BLaER1 (cell line): Measurements from ENCODE around the gene MORF4L1.

Experiments
- H3K27ac ChIP-seq: shearing (Covaris generic); formaldehyde crosslinking; 2 replicates; pipeline ENCODE4 v1.8.1; 2022
- H3K27me3 ChIP-seq: shearing (Covaris generic); formaldehyde crosslinking; 2 replicates; pipeline ENCODE4 v1.8.1; 2022
- H3K36me3 ChIP-seq: shearing (Covaris generic); formaldehyde crosslinking; 2 replicates; pipeline ENCODE4 v1.8.1; 2022
- H3K4me1 ChIP-seq: shearing (Covaris generic); formaldehyde crosslinking; 2 replicates; pipeline ENCODE4 v1.8.1; 2022
- H3K4me2 ChIP-seq: shearing (Covaris generic); formaldehyde crosslinking; 2 replicates; pipeline ENCODE4 v1.8.1; 2022
- H3K4me3 ChIP-seq: shearing (Covaris generic); formaldehyde crosslinking; 2 replicates; pipeline ENCODE4 v1.8.1; 2022
- H3K9ac ChIP-seq: shearing (Covaris generic); formaldehyde crosslinking; 2 replicates; pipeline ENCODE4 v1.8.1; 2022
- H3K9me3 ChIP-seq: shearing (Covaris generic); formaldehyde crosslinking; 2 replicates; pipeline ENCODE4 v1.8.1; 2022
- H4K20me1 ChIP-seq: shearing (Covaris generic); formaldehyde crosslinking; 2 replicates; pipeline ENCODE4 v1.8.1; 2022
- Cebpa-rat ChIP-seq: shearing (Covaris generic); IDR thresholded peaks from 2 replicates; pipeline ENCODE4 v1.8.1; 2022

Gene MORF4L1

DNA sequence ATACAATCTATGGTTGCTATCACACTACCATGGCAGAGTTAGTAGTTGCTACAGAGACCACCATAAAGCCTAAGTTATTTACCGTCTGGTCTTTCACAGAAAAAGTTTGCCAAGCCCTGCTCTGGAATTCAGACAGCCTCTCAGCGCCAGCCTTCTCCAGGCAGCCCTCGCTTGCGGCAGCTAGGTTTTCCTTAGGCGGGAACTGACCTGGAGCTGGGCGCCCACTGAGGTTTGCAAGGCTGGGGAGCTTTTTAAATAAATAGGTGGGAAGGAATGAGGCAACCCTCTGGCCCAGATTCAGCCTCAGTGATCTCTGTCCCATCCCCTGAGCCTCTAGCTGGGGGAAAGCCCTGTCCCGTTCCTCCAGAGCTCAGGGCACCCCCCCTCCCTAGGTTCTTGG is 71.0 kb downstream of the MORF4L1 start:
- H4K20me1 ChIP-seq, result no peaks in the 10 kb centered on the region
- no peak overlapping the region for H3K27ac ChIP-seq
- peak overlapping the region; percentile 80 for H3K9ac ChIP-seq
- TF ChIP-seq Cebpa-rat, result no peak
- peaks cover 55% of the 10 kb centered on the region for H3K4me1 ChIP-seq
- H3K9me3 ChIP-seq, result no peaks in the 10 kb centered on the region
- peak overlapping the region; percentile 72 for H3K4me3 ChIP-seq
- no peaks in the 10 kb centered on the region for H3K27me3 ChIP-seq
- H3K4me2 ChIP-seq, result peak overlapping the region; percentile 93
- H3K36me3 ChIP-seq, result no peaks in the 10 kb centered on the region

DNA sequence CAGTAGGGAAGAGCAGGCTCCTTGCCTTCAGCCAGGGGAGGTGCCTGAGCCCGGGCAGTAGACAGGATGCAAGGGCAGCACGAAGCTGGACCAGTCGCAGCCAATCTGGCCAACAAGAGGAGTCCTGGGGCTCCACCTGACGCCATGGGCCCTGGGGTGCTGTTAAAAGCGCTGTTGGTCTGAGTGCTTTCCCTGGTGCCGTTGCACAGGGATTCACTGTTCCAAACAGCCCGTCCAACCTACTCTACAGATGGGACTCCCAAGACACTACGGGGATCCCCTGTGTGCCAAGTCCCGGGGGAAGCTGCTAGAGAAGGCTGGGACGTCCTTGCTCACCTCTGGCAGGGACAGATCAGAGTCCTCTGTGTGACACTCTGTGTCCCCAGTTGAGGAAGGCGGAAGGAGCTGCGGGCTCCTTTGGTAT is 71.5 kb downstream of the MORF4L1 start:
- Histone ChIP-seq H3K36me3 (no peaks in the 10 kb centered on the region), H4K20me1 (no peaks in the 10 kb centered on the region), H3K4me2 (peak overlapping the region; percentile 93), H3K27ac (peak overlapping the region; percentile 76), H3K27me3 (no peaks in the 10 kb centered on the region), H3K9me3 (no peaks in the 10 kb centered on the region), H3K4me1 (peaks cover 51% of the 10 kb centered on the region), H3K9ac (peak overlapping the region; percentile 80), H3K4me3 (peak overlapping the region; percentile 72)
- no peak for TF ChIP-seq Cebpa-rat

DNA sequence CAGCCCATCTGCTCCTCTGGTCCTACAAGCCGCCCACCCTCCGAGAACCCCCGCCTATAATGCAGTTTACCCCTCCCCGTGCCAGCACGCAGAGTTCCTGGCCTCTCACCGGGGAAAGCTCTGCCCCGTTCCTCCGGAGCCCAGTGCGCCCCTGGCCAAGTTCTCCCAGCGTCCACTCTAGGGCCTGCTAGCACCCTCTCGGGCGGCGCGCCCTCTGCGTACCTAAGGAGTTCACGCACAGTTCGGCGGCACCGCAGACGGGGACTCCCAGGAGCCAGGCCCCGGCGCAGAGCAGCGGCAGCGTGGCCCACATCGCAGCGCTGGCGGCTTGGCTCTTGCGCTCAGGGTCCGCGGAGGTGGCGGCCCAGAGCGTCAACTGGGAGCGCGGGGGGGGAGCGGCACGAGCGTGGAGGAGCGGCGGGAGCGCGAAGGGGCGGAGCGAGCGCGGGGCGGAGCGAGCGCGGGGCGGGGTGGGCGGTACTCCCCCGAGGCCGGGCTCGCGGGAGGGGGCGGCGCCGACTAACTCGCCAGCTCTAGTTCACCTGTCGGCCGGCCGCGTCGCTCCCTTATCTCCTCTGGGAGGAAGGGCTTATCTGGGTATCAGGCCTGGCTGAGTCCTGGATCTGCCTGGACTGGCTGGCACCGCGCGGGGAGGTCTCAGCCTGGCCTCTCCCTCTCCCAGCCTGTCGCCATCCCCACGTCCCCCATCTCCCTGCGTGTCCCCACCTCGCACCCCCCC is 72.1 kb downstream of the MORF4L1 start, which contains the start of gene CTSH:
CTSH (minus strand) TSS at position 378 of the 739 bp plus-strand sequence; CDS start at position 313, 65 bp downstream.
- Histone ChIP-seq H3K9me3 (no peaks in the 10 kb centered on the region), H3K36me3 (no peaks in the 10 kb centered on the region), H3K4me2 (peak within 1 kb of the TSS; percentile 93), H4K20me1 (no peaks in the 10 kb centered on the region), H3K4me1 (peaks cover 45% of the 10 kb centered on the region), H3K27me3 (no peaks in the 10 kb centered on the region), H3K4me3 (peak within 1 kb of the TSS; percentile 72), H3K9ac (peak within 1 kb of the TSS; percentile 80), H3K27ac (peak within 1 kb of the TSS; percentile 76)
- no peak for TF ChIP-seq Cebpa-rat

DNA sequence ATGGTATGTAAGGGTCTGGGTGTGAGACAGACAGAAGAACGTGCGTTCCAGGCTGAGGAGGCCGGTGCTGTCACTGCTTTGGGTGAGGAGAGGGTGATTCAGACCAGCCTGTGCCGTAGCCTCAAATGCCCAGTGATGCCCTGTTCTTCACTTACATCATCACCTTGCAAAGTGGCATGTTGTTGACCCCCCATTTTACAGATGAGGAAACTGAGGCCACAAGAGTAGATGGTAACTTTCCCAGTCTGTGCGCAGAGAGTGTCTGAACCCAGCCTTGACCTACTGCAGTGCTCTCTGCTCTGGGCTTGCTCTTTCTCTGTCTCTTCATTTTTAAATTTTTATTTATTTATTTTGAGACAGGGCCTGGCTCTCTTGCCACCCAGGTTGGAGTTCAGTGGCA is 73.8 kb downstream of the MORF4L1 start:
- Histone ChIP-seq H4K20me1 (no peaks in the 10 kb centered on the region), H3K9ac (no peak overlapping the region), H3K27ac (no peak overlapping the region), H3K4me1 (peaks cover 52% of the 10 kb centered on the region), H3K9me3 (no peaks in the 10 kb centered on the region), H3K4me3 (no peak overlapping the region), H3K36me3 (no peaks in the 10 kb centered on the region), H3K4me2 (peak overlapping the region; percentile 14; the same call in 1 of the 2 replicates), H3K27me3 (no peaks in the 10 kb centered on the region)
- no peak for TF ChIP-seq Cebpa-rat

DNA sequence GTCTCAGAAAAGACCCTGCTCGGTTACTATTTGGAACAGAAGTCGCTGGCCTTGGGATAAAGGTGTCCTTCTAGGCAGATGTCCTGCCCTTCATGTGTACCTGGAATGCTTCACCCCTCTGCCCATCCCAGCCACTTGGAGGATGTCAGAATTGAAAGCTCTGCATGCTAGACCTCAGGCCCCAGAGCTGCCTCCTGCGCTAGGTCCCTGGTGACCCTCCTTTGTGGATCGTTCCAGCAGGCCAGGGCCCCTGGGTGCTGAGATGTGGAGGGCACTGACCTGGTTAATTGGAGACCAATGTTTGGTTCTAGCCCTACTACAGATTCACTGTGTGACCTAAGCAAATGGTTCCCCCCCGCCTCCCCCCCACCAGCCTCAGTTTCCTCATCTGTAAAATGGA is 74.8 kb downstream of the MORF4L1 start:
- H3K9me3 ChIP-seq, result no peaks in the 10 kb centered on the region
- no peak overlapping the region for H3K4me3 ChIP-seq
- H3K36me3 ChIP-seq, result no peaks in the 10 kb centered on the region
- no peak overlapping the region for H3K4me2 ChIP-seq
- H4K20me1 ChIP-seq, result no peaks in the 10 kb centered on the region
- H3K9ac ChIP-seq, result no peak overlapping the region
- H3K27me3 ChIP-seq, result no peaks in the 10 kb centered on the region
- TF ChIP-seq Cebpa-rat, result no peak
- no peak overlapping the region for H3K27ac ChIP-seq
- peaks cover 62% of the 10 kb centered on the region for H3K4me1 ChIP-seq
